ENCODE results near the gene MRS2. TPM values are rescaled to one million over a fixed set of nuclear protein-coding genes. Genes with fewer than 3 reads are reported as not detected.
"Not testable (repeated sequence)": the region's sequence is repeated elsewhere in the genome, so short reads cannot be mapped to it uniquely, and the experiment has no call there.

Gene MRS2
- total RNA-seq, 1 donor from 2014 or later: 23.1 TPM

DNA sequence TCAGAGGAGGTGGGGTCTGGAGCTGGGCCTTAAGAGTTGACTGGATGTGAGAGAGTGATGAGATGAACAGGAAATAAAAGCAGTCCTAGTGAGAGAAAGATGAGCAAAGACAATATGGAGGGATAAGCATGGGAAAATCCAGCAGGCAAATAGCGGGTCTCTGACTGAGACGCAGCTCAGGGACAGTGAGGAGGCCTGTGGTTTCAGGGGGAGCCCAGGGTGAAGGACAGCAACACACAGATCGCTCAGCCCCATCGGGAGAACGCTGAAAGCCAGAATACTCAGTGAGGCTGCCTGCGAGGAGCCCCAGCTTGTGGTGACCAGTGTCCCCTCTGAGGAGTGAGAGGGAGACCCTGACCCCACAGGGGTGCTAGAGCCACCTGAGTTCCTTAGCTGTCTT, 28.1 kb upstream of the MRS2 start:
- intact Hi-C loops (cut with DNase I): no loop called here
- Histone ChIP-seq H3K27me3 (no peaks in the 10 kb centered on the region), H3K36me3 (no peaks in the 10 kb centered on the region), H3K27ac (no peak overlapping the region), H3K4me1 (no peaks in the 10 kb centered on the region), H3K4me3 (no peak overlapping the region), H3K9me3 (no peaks in the 10 kb centered on the region)
- DNase-seq (ENCODE audit: extremely low spot score in 2 of 2): no peak
- no peak for TF ChIP-seq POLR2A (IDR thresholded peaks at IDR 0.05)
- TF ChIP-seq, protein P1, sequence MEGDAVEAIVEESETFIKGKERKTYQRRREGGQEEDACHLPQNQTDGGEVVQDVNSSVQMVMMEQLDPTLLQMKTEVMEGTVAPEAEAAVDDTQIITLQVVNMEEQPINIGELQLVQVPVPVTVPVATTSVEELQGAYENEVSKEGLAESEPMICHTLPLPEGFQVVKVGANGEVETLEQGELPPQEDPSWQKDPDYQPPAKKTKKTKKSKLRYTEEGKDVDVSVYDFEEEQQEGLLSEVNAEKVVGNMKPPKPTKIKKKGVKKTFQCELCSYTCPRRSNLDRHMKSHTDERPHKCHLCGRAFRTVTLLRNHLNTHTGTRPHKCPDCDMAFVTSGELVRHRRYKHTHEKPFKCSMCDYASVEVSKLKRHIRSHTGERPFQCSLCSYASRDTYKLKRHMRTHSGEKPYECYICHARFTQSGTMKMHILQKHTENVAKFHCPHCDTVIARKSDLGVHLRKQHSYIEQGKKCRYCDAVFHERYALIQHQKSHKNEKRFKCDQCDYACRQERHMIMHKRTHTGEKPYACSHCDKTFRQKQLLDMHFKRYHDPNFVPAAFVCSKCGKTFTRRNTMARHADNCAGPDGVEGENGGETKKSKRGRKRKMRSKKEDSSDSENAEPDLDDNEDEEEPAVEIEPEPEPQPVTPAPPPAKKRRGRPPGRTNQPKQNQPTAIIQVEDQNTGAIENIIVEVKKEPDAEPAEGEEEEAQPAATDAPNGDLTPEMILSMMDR (IDR thresholded peaks at IDR 0.05): no peak
- no peak for TF ChIP-seq POLR2AphosphoS5 (IDR thresholded peaks at IDR 0.05; ENCODE audit: insufficient read depth in 1 of 2, low read depth in 1 of 2)

DNA sequence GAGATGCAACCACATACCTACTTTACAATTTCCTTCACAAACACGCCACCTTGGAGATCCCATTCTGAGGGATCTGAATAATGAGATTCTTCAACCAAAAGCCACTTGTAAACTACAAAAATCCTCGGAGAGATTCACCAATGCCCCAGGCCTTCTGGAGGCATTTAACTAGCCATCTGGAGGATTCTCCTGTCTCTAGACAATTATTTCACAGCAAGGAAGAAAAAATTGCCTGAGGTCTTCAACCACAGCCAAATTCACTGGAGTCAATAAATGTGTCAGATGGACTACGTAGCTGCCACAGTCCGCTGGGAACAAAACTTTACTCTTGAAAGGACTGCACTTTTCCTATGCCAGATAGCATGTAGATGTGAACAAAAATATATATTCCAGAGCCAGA, 25.9 kb upstream of the MRS2 start:
- no peak overlapping the region for H3K27ac ChIP-seq
- intact Hi-C loops (cut with DNase I): no loop called here
- H3K36me3 ChIP-seq: no peaks in the 10 kb centered on the region
- no peaks in the 10 kb centered on the region for H3K9me3 ChIP-seq
- H3K4me1 ChIP-seq: no peaks in the 10 kb centered on the region
- no peak for TF ChIP-seq POLR2A (IDR thresholded peaks at IDR 0.05)
- TF ChIP-seq, protein P1 (IDR thresholded peaks at IDR 0.05): no peak
- TF ChIP-seq POLR2AphosphoS5 (IDR thresholded peaks at IDR 0.05; ENCODE audit: insufficient read depth in 1 of 2, low read depth in 1 of 2): no peak
- no peak overlapping the region for H3K4me3 ChIP-seq
- no peaks in the 10 kb centered on the region for H3K27me3 ChIP-seq
- no peak for DNase-seq (ENCODE audit: extremely low spot score in 2 of 2)

DNA sequence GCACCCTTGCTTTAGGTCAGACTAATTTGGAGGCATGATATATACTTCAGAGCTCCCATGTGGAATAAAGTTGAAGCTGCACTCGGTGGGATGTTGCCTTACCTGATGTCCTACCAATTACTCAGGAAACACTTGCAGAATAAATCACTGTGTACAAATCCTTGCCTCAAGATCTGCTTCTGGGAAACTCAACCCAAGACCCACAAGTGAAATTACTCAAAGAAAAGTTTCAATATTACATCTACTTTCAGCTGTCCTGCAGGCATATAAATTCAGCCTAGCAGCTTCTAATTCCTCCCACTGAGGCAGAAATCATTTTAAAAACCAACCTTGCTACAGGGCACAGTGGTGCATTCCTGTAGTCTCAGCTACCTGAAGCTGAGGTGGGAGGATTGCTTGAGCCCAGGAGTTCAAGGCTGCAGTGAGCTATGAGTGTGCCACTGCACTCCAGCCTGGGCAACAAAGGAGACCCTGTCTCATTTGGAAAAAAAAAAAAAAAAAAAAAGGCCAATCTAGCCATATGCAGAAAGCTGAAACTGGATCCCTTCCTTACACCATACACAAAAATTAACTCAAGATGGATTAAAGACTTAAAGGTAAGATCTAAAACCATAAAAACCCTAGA, 24.2 kb upstream of the MRS2 start:
- no peaks in the 10 kb centered on the region for H3K4me1 ChIP-seq
- H3K4me3 ChIP-seq: no peak overlapping the region
- DNase-seq (ENCODE audit: extremely low spot score in 2 of 2): no peak
- H3K27me3 ChIP-seq: no peaks in the 10 kb centered on the region
- H3K9me3 ChIP-seq: no peaks in the 10 kb centered on the region
- H3K36me3 ChIP-seq: no peaks in the 10 kb centered on the region
- no peak for TF ChIP-seq POLR2A (IDR thresholded peaks at IDR 0.05)
- TF ChIP-seq, protein P1 (IDR thresholded peaks at IDR 0.05): no peak
- no peak for TF ChIP-seq POLR2AphosphoS5 (IDR thresholded peaks at IDR 0.05; ENCODE audit: insufficient read depth in 1 of 2, low read depth in 1 of 2)
- intact Hi-C loops (cut with DNase I): no loop called here
- H3K27ac ChIP-seq: no peak overlapping the region

DNA sequence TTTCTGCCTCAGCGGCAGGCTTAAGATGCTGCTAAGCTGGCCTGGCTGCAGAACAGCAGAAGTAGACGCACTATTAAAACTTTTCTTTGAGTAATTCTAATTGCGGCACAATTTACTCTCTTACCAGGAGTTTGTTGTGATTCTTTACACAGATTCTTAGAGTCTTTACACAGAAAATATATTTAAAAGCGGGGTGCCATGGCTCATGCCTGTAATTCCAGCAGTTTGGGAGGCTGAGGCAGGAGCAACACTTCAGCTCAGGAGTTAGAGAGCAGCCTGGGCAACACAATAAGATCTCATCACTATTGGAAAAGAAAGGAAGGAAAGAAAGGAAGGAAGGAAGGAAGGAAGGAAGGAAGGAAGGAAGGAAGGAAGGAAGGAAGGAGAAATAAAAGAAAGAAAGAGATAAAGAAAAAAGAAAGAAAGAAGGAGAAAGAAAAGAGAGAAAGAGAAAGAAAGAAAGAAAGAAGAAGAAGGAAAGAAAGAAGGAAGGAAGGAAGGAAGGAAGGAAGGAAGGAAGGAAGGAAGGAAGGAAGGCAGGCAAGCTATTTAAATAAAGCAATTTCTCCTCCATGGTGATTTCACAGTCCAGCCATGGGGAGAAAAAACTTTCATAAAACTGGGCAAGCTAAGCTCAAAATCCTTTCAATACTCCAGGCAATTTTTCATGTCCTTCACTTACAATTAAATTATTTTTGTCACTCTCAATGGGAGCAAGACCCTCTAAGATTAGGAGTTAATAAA, 21.1 kb upstream of the MRS2 start:
- no peaks in the 10 kb centered on the region for H3K36me3 ChIP-seq
- H3K4me1 ChIP-seq: no peaks in the 10 kb centered on the region
- no peak overlapping the region for H3K27ac ChIP-seq
- no peaks in the 10 kb centered on the region for H3K27me3 ChIP-seq
- intact Hi-C loops (cut with DNase I): no loop called here
- no peak for DNase-seq (ENCODE audit: extremely low spot score in 2 of 2)
- TF ChIP-seq, protein P1 (IDR thresholded peaks at IDR 0.05): no peak
- TF ChIP-seq POLR2AphosphoS5 (IDR thresholded peaks at IDR 0.05; ENCODE audit: insufficient read depth in 1 of 2, low read depth in 1 of 2) (no peak), POLR2A (IDR thresholded peaks at IDR 0.05) (no peak)
- H3K4me3 ChIP-seq: no peak overlapping the region
- no peaks in the 10 kb centered on the region for H3K9me3 ChIP-seq

DNA sequence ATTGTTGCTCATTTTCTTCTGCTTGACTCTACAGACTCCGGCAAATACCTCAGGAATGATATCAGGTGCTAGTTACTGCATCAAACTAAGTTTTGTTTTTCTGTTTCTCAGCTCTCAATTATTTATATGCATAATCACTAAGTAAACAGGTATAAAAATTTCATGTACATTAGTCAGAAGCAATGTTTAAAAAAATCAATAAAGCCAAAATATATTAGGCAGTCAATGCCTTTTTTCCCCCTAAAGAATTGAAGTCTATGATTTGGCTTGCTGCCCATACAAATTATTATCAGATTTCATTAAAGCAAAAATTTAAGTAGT, 20.6 kb upstream of the MRS2 start:
- H3K27ac ChIP-seq: no peak overlapping the region
- TF ChIP-seq POLR2A (IDR thresholded peaks at IDR 0.05) (no peak), POLR2AphosphoS5 (IDR thresholded peaks at IDR 0.05; ENCODE audit: insufficient read depth in 1 of 2, low read depth in 1 of 2) (no peak)
- TF ChIP-seq, protein P1 (IDR thresholded peaks at IDR 0.05): no peak
- no peaks in the 10 kb centered on the region for H3K27me3 ChIP-seq
- no peaks in the 10 kb centered on the region for H3K9me3 ChIP-seq
- H3K4me3 ChIP-seq: no peak overlapping the region
- DNase-seq (ENCODE audit: extremely low spot score in 2 of 2): no peak
- intact Hi-C loops (cut with DNase I): no loop called here
- no peaks in the 10 kb centered on the region for H3K4me1 ChIP-seq
- no peaks in the 10 kb centered on the region for H3K36me3 ChIP-seq

DNA sequence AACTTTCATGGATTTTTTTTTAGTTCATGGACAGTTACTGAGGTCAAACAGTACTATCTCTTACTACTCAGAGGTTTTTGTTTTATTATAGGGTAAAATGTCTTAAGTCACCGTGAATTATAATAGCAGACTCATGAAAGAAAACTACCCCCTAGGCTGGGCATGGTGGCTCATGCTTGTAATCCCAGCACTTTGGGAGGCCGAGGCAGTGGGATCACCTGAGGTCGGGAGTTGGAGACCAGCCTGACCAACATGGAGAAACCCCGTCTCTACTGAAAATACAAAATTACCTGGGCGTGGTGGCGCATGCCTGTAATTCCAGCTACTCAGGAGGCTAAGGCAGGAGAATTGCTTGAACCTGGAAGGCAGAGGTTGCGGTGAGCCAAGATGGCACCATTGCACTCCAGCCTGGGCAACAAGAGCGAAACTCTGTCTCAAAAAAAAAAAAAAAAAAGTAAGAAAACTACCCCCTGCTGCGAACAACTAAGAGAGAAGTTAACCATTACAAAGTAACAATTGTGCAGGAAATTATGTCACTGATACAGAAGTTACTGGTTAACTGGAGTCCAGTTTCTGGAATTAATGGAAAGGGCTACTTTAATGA, 19.7 kb upstream of the MRS2 start:
- intact Hi-C loops (cut with DNase I); H3K4me3 ChIP-seq; H3K27ac ChIP-seq: not testable (repeated sequence)

DNA sequence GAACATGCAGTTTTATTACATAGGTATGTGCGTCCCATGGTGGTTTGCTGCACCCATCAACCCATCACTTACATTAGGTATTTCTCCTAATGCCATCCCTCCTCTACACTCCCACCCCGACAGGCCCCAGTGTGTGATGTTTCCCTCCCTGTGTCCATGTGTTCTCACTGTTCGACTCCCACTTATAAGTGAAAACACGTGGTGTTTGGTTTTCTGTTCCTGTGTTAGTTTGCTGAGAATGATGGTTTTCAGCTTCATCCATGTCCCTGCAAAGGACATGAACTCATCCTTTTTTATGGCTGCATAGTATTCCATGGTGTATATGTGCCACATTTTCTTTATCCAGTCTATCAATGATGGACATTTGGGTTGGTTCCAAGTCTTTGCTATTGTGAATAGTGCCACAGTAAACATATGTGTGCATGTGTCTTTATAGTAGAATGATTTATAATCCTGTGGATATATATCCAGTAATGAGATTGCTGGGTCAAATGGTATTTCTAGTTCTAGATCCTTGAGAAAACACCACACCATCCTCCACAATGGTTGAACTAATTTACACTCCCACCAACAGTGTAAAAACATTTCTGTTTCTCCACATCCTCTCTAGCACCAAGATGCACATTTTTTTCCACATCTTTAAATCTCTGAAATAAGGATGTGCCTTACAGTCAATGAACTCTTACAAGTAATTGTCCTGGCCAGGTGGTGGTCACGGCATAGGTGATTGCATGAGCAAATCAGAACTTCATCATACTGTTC, 18.2 kb upstream of the MRS2 start:
- H3K36me3 ChIP-seq; intact Hi-C loops (cut with DNase I); H3K4me3 ChIP-seq; H3K27me3 ChIP-seq; H3K9me3 ChIP-seq; H3K4me1 ChIP-seq; H3K27ac ChIP-seq; DNase-seq (ENCODE audit: extremely low spot score in 2 of 2): not testable (repeated sequence)

More for the DNA sequence above, 19.7 kb upstream of the MRS2 start:
- H3K27me3 ChIP-seq; DNase-seq (ENCODE audit: extremely low spot score in 2 of 2); H3K4me1 ChIP-seq; H3K36me3 ChIP-seq; H3K9me3 ChIP-seq: not testable (repeated sequence)
